GM23248 (cell line): Measurements from ENCODE around the gene KIF5A. TPM values are rescaled to one million over a fixed set of nuclear protein-coding genes. Genes with fewer than 3 reads are reported as not detected.

Experiments
- DNase-seq: peaks from one replicate; pipeline ENCODE4 v3.0.0-alpha.2; 2015
- H2AFZ ChIP-seq: fragments of 200-600 bp; sonication (generic); 2 replicates; pipeline ENCODE4 v1.6.1; 2016; ENCODE audit warnings: antibody characterized with exemption
- H3F3A ChIP-seq: fragments of 200-600 bp; sonication (generic); 2 replicates; pipeline ENCODE4 v1.6.1; 2016; ENCODE audit warnings: mild to moderate bottlenecking, antibody characterized with exemption, mixed run types; ENCODE audit not compliant: insufficient read depth
- H3K27ac ChIP-seq: fragments of 200-600 bp; sonication (generic); 2 replicates; pipeline ENCODE4 v1.5.1; 2016; ENCODE audit warnings: mild to moderate bottlenecking
- H3K27me3 ChIP-seq: fragments of 200-600 bp; sonication (generic); replicated peaks from 2 replicates; pipeline ENCODE4 v1.6.1; 2016; ENCODE audit warnings: mild to moderate bottlenecking; ENCODE audit not compliant: insufficient read depth
- H3K36me3 ChIP-seq: fragments of 200-600 bp; sonication (generic); 2 replicates; pipeline ENCODE4 v1.6.1; 2016; ENCODE audit warnings: low read depth, mild to moderate bottlenecking
- H3K4me1 ChIP-seq: fragments of 200-600 bp; sonication (generic); 2 replicates; pipeline ENCODE4 v1.6.1; 2016; ENCODE audit warnings: mild to moderate bottlenecking; ENCODE audit not compliant: insufficient read depth
- H3K4me2 ChIP-seq: fragments of 200-600 bp; sonication (generic); one replicate; pipeline ENCODE4 v1.6.1; 2016; ENCODE audit warnings: mild to moderate bottlenecking; ENCODE audit not compliant: unreplicated experiment
- H3K4me3 ChIP-seq: fragments of 200-600 bp; sonication (generic); 2 replicates; pipeline ENCODE4 v1.5.1; 2016; ENCODE audit warnings: mild to moderate bottlenecking
- H3K79me2 ChIP-seq: fragments of 200-600 bp; sonication (generic); 2 replicates; pipeline ENCODE4 v1.6.1; 2016; ENCODE audit warnings: mild to moderate bottlenecking; ENCODE audit not compliant: insufficient read depth
- H3K9ac ChIP-seq: fragments of 200-600 bp; sonication (generic); 2 replicates; pipeline ENCODE4 v1.6.1; 2016; ENCODE audit warnings: mild to moderate bottlenecking
- H3K9me2 ChIP-seq: fragments of 200-600 bp; sonication (generic); 2 replicates; pipeline ENCODE4 v1.6.1; 2016; ENCODE audit warnings: mixed run types, mild to moderate bottlenecking, moderate library complexity; ENCODE audit not compliant: insufficient read depth
- H3K9me3 ChIP-seq: fragments of 200-600 bp; sonication (generic); one replicate; pipeline ENCODE4 v1.6.1; 2017; ENCODE audit warnings: low read depth
- H4K20me1 ChIP-seq: fragments of 200-600 bp; sonication (generic); 2 replicates; pipeline ENCODE4 v1.6.0; 2016; ENCODE audit not compliant: insufficient read depth
- EZH2 ChIP-seq: fragments of 200-600 bp; sonication (generic); IDR thresholded peaks from 2 replicates; pipeline ENCODE4 v1.6.1; 2018; ENCODE audit warnings: antibody characterized with exemption, mild to moderate bottlenecking; ENCODE audit not compliant: insufficient read depth, poor library complexity, severe bottlenecking
- EZH2phosphoT487 ChIP-seq: fragments of 200-600 bp; sonication (generic); IDR thresholded peaks from 2 replicates; pipeline ENCODE4 v1.6.1; 2018; ENCODE audit warnings: antibody characterized with exemption, moderate library complexity, mild to moderate bottlenecking, low read depth; ENCODE audit not compliant: insufficient read depth
- WGBS, 2 experiments: methylation state at CpG; one replicate each; pipeline ENCODE4 v1.1.6; 2015 to 2017; ENCODE audit warnings: low lambda C conversion rate in 2 of 2, low coverage in 1 of 2; ENCODE audit errors: missing lambda C conversion rate in 2 of 2; 5-methylcytosine and 5-hydroxymethylcytosine counted together
- in situ Hi-C: fragments of 300-500 bp; cut with MboI; formaldehyde crosslinking; loops from 2 replicates; pipeline ENCODE4 v1.15.0; 2020
- microRNA counts: library from miRNA; unstranded; fragments of <30 nt; microRNA quantifications from one replicate; lab custom pipeline; 2016
- microRNA-seq: library from miRNA; unstranded; fragments of <30 nt; microRNA quantifications from one replicate; pipeline ENCODE4, GENCODE V29; 2016; ENCODE audit warnings: borderline number of aligned reads
- polyA plus RNA-seq: library from polyadenylated mRNA; unstranded; fragments of >200 nt; fragmentation: Nextera tagmentation; extraction: Ambion mirVana; gene quantifications from 2 replicates; pipeline ENCODE4 v1.2.1, GENCODE V29; 2016
- small RNA-seq: library from RNA; depleted of rRNA; stranded (forward); fragments of <200 nt; gene quantifications from one replicate; pipeline ENCODE3, GENCODE V24; 2014; ENCODE audit warnings: low read depth, low replicate concordance
- total RNA-seq: library from RNA; depleted of rRNA; stranded (reverse); fragments of >200 nt; shearing (Covaris generic); gene quantifications from 2 replicates; pipeline ENCODE4 v1.2.3, GENCODE V29; 2014; rRNA removed

Gene KIF5A
- total and polyA plus RNA-seq, 2 experiments from 2014 or later, result 0.11 to 0.18 TPM

DNA sequence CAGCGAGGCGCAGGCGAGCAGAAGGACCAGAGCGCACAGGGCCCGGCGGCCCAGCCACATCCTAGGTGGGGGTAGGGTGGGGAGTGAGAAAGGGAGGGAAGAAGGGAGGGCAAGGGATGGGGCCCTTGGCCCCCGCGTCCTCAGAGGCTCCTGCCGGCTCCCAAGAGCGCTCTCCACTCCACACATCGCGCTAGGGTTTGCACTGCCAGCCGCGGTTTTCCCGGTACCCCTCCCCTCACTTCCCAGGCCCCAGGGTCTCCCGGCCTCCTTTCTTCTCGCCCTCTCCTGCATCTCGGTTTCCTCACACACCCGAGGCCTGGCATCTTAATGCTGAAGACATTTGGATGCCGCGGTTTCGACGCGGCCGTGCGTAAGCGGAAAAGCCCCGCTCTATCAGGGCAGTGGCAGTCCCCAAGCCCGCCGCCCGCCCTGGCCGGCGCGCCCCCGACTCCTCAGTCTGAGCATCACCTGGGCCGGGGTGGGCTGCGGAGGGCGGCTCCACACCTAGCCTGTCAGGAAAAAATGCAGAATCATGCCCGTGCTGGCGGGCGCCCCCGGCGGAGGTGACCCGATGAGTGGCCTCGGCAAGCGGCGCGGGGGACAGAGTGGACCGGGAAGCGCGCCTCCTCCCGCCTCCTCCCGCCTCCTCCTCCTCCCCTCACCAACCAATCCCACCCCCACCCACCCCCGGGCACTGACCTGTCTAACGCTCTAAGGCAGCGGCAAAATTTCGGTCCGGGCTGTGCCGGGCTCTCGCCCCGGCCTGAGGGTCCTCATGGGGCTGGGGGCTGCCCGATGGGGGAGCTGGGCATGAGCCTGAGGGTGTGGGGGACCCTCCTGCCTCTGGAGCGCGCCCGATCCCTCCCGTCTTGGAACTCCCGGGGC lies 82.5 kb downstream of the KIF5A start:
- no peaks in the 10 kb centered on the region for H3K36me3 ChIP-seq
- in situ Hi-C loops, result no loop called here
- peaks cover 6% of the 10 kb centered on the region for H3K4me1 ChIP-seq
- no peaks in the 10 kb centered on the region for H3K9me3 ChIP-seq
- H3K4me3 ChIP-seq, result peak overlapping the region; percentile 80
- TF ChIP-seq EZH2, result peak; percentile 55
- no peak for TF ChIP-seq EZH2phosphoT487
- no peaks in the 10 kb centered on the region for H4K20me1 ChIP-seq
- H3K9me2 ChIP-seq, result no peaks in the 10 kb centered on the region
- H3K27ac ChIP-seq, result no peak overlapping the region
- peak; percentile 61 for DNase-seq
- peak overlapping the region; percentile 52 for H3K9ac ChIP-seq
- peak overlapping the region; percentile 85 for H3K4me2 ChIP-seq
- no peaks in the 10 kb centered on the region for H3K27me3 ChIP-seq
- H2AFZ ChIP-seq, result peak overlapping the region; percentile 86
- WGBS, 2 experiments, result 3 to 7% methylated on average over 23 to 64 of the region's 67 CpGs
- no peaks in the 10 kb centered on the region for H3F3A ChIP-seq
- H3K79me2 ChIP-seq, result no peaks in the 10 kb centered on the region

DNA sequence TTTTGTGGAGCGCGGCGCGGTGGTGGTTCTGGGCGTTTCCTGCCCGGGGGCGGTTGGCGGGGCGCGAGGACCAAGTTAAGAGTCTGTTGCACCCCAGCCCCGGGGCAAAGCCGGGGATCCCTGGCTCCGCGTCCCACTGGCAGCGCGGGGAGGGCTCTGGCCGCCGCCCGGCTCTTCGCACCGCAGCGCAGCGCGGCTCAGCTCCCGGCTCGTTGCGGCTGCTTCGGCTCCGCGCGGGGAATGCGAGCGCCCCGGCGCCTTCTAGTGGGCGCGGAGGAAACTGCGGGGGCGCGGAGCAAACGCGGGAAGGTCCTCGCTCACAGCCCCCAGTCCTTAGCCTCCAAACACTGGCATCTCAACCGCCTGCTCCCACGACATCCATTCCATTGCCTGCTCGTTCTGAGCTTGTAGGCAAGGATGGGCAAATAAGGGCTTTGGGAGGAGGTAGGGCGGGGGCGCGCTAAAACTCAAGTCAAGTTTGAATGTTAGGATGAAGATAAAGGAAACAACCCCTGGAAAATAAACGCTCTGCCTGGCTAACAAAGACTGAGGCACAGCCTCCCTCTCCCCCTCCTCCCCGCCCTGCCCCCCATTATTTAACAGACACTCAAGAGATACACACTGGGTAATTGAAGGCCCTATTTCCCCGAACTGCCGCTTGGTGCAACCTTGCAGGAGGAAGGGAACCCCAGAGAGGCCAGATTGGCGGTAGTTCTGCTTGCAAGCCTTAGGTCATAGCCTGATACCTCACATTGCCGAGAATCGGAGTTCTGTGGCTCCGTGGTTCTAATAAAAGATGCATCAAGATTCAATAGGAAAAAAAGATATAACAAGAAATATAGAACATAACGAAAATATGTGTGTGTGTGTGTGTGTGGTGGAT lies 83.4 kb downstream of the KIF5A start, which contains the start of gene B4GALNT1:
Gene B4GALNT1 (minus strand): TSS at position 244 of the 883 bp plus-strand sequence. CDS start 1,069 bp downstream, outside the sequence.
- Histone ChIP-seq H3K9ac (peak within 1 kb of the TSS; percentile 52), H3F3A (no peaks in the 10 kb centered on the region), H3K27me3 (no peaks in the 10 kb centered on the region; the same call in 1 of the 2 replicates), H3K4me3 (peak within 1 kb of the TSS; percentile 80), H3K4me1 (peaks cover 6% of the 10 kb centered on the region), H3K9me3 (no peaks in the 10 kb centered on the region), H3K4me2 (peak within 1 kb of the TSS; percentile 85), H3K36me3 (no peaks in the 10 kb centered on the region), H3K79me2 (no peaks in the 10 kb centered on the region), H3K27ac (no peak within 1 kb of the TSS), H2AFZ (peak within 1 kb of the TSS; percentile 86), H4K20me1 (no peaks in the 10 kb centered on the region), H3K9me2 (no peaks in the 10 kb centered on the region)
- TF ChIP-seq EZH2phosphoT487, result no peak
- TF ChIP-seq EZH2, result no peak
- in situ Hi-C loops, result no loop called here
- WGBS, 2 experiments, result 4 to 7% methylated on average over 30 to 53 of the region's 58 CpGs
- DNase-seq, result peak; percentile 86

MicroRNA genes within 50 kb of the gene (microRNA counts, 767-probe panel; counts per million panel counts)
- microRNA hsa-miR-616-3p (lab: Ali Mortazavi, UCI), result 447 counts per million, percentile 86 among the panel's probes with 10 or more counts

Small RNA genes within 50 kb of the gene (microRNA-seq; reads per million reads assigned to microRNA genes)
- gene MIR616 (2.6 reads per million), gene MIR6758 (not detected)

Small RNA genes within 50 kb of the gene (small RNA-seq; reads per million reads assigned to genes)
- not detected for gene MIR616

Other genes starting within 250 kb of the KIF5A start
- 16.9 and 27.6 TPM in 2 replicates for gene R3HDM2, start 119.0 kb upstream of the KIF5A start, total RNA-seq
- 16.2 and 17.0 TPM in 2 replicates for gene R3HDM2, start 119.0 kb upstream of the KIF5A start, polyA plus RNA-seq
- gene INHBC, start 115.3 kb upstream of the KIF5A start, total RNA-seq, result not detected in 2 replicates
- 0.09 TPM in 1 of 2 replicates, not detected in the other for gene INHBC, start 115.3 kb upstream of the KIF5A start, polyA plus RNA-seq
- gene INHBE, start 94.7 kb upstream of the KIF5A start, total RNA-seq, result 0.65 and 0.76 TPM in 2 replicates
- 0.23 and 0.24 TPM in 2 replicates for gene INHBE, start 94.7 kb upstream of the KIF5A start, polyA plus RNA-seq
- gene GLI1, start 90.3 kb upstream of the KIF5A start, total RNA-seq, result 0.63 and 1.8 TPM in 2 replicates
- 0.89 and 1.0 TPM in 2 replicates for gene GLI1, start 90.3 kb upstream of the KIF5A start, polyA plus RNA-seq
- 0.11 TPM in 1 of 2 replicates, not detected in the other for gene ARHGAP9, start 70.2 kb upstream of the KIF5A start, total RNA-seq
- 0.48 and 0.61 TPM in 2 replicates for gene ARHGAP9, start 70.2 kb upstream of the KIF5A start, polyA plus RNA-seq
- gene MARS1, start 62.0 kb upstream of the KIF5A start, total RNA-seq, result 184 and 198 TPM in 2 replicates
- 264 and 272 TPM in 2 replicates for gene MARS1, start 62.0 kb upstream of the KIF5A start, polyA plus RNA-seq
- gene DDIT3, start 29.5 kb upstream of the KIF5A start, total RNA-seq, result 13.2 and 14.7 TPM in 2 replicates
- gene DDIT3, start 29.5 kb upstream of the KIF5A start, polyA plus RNA-seq, result 36.6 and 42.5 TPM in 2 replicates
- gene MBD6, start 27.2 kb upstream of the KIF5A start, total RNA-seq, result 2.1 and 2.8 TPM in 2 replicates
- 9.7 and 13.0 TPM in 2 replicates for gene MBD6, start 27.2 kb upstream of the KIF5A start, polyA plus RNA-seq
- gene DCTN2, start 2.9 kb upstream of the KIF5A start, total RNA-seq, result 158 and 202 TPM in 2 replicates
- gene DCTN2, start 2.9 kb upstream of the KIF5A start, polyA plus RNA-seq, result 141 and 144 TPM in 2 replicates
- gene PIP4K2C, start 41.1 kb downstream of the KIF5A start, total RNA-seq, result 21.5 and 27.3 TPM in 2 replicates
- 20.7 and 22.5 TPM in 2 replicates for gene PIP4K2C, start 41.1 kb downstream of the KIF5A start, polyA plus RNA-seq
- gene DTX3, start 54.8 kb downstream of the KIF5A start, total RNA-seq, result 12.3 and 19.6 TPM in 2 replicates
- gene DTX3, start 54.8 kb downstream of the KIF5A start, polyA plus RNA-seq, result 7.7 and 8.7 TPM in 2 replicates
- gene ARHGEF25, start 61.4 kb downstream of the KIF5A start, total RNA-seq, result 24.2 and 43.0 TPM in 2 replicates
- gene ARHGEF25, start 61.4 kb downstream of the KIF5A start, polyA plus RNA-seq, result 0.24 and 0.60 TPM in 2 replicates
- 7.8 and 8.6 TPM in 2 replicates for gene B4GALNT1, start 83.2 kb downstream of the KIF5A start, total RNA-seq
- gene B4GALNT1, start 83.2 kb downstream of the KIF5A start, polyA plus RNA-seq, result 4.7 and 5.4 TPM in 2 replicates
- gene OS9, start 144.1 kb downstream of the KIF5A start, total RNA-seq, result 215 and 329 TPM in 2 replicates
- gene OS9, start 144.1 kb downstream of the KIF5A start, polyA plus RNA-seq, result 186 and 194 TPM in 2 replicates
- under 0.01 TPM in 1 of 2 replicates, not detected in the other for gene AGAP2, start 188.7 kb downstream of the KIF5A start, total RNA-seq
- 0.11 TPM in 1 of 2 replicates, not detected in the other for gene AGAP2, start 188.7 kb downstream of the KIF5A start, polyA plus RNA-seq
- gene TSPAN31, start 195.0 kb downstream of the KIF5A start, total RNA-seq, result 70.8 and 112 TPM in 2 replicates
- gene TSPAN31, start 195.0 kb downstream of the KIF5A start, polyA plus RNA-seq, result 47.2 and 48.4 TPM in 2 replicates
- 133 and 152 TPM in 2 replicates for gene CDK4, start 202.3 kb downstream of the KIF5A start, total RNA-seq
- 123 and 137 TPM in 2 replicates for gene CDK4, start 202.3 kb downstream of the KIF5A start, polyA plus RNA-seq
- gene MARCHF9, start 205.1 kb downstream of the KIF5A start, total RNA-seq, result 0.97 and 1.4 TPM in 2 replicates
- 0.18 TPM in 1 of 2 replicates, not detected in the other for gene MARCHF9, start 205.1 kb downstream of the KIF5A start, polyA plus RNA-seq
- gene CYP27B1, start 217.0 kb downstream of the KIF5A start, total RNA-seq, result 0.86 and 1.0 TPM in 2 replicates
- gene CYP27B1, start 217.0 kb downstream of the KIF5A start, polyA plus RNA-seq, result 0.42 and 0.78 TPM in 2 replicates
- gene METTL1, start 222.1 kb downstream of the KIF5A start, total RNA-seq, result 3.7 and 7.3 TPM in 2 replicates
- gene METTL1, start 222.1 kb downstream of the KIF5A start, polyA plus RNA-seq, result 29.8 and 33.2 TPM in 2 replicates
- 7.0 and 12.4 TPM in 2 replicates for gene EEF1AKMT3, start 222.6 kb downstream of the KIF5A start, total RNA-seq
- 15.0 and 15.7 TPM in 2 replicates for gene EEF1AKMT3, start 222.6 kb downstream of the KIF5A start, polyA plus RNA-seq
- gene TSFM, start 232.7 kb downstream of the KIF5A start, total RNA-seq, result 13.0 and 37.9 TPM in 2 replicates
- 36.1 and 42.2 TPM in 2 replicates for gene TSFM, start 232.7 kb downstream of the KIF5A start, polyA plus RNA-seq